ENCODE results near the gene KMT2D. TPM values are rescaled to one million over a fixed set of nuclear protein-coding genes. Genes with fewer than 3 reads are reported as not detected.
A peak's percentile ranks its signal among the peaks of the same experiment; 100 is the strongest.

The KMT2D gene
- 106 TPM for total RNA-seq

- no peaks in the 10 kb centered on the region for H3K9me3 ChIP-seq
- H3K4me1 ChIP-seq = peaks cover 8 to 25% of the 10 kb centered on the region in 2 donors
- no peaks in the 10 kb centered on the region for H3K27me3 ChIP-seq
- TF ChIP-seq, protein P1, sequence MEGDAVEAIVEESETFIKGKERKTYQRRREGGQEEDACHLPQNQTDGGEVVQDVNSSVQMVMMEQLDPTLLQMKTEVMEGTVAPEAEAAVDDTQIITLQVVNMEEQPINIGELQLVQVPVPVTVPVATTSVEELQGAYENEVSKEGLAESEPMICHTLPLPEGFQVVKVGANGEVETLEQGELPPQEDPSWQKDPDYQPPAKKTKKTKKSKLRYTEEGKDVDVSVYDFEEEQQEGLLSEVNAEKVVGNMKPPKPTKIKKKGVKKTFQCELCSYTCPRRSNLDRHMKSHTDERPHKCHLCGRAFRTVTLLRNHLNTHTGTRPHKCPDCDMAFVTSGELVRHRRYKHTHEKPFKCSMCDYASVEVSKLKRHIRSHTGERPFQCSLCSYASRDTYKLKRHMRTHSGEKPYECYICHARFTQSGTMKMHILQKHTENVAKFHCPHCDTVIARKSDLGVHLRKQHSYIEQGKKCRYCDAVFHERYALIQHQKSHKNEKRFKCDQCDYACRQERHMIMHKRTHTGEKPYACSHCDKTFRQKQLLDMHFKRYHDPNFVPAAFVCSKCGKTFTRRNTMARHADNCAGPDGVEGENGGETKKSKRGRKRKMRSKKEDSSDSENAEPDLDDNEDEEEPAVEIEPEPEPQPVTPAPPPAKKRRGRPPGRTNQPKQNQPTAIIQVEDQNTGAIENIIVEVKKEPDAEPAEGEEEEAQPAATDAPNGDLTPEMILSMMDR (IDR thresholded peaks at IDR 0.05) = peak; percentile 25 to 83 (median 25)
- H3K4me3 ChIP-seq = peak within 1 kb of the TSS; percentile 96 to 97
- no peaks in the 10 kb centered on the region for H3K36me3 ChIP-seq
- H3K27ac ChIP-seq = peak within 1 kb of the TSS; percentile 94 to 98
- intact Hi-C loops (cut with DNase I) = loop anchor here (1.0 to 10.0 kb wide), 2 partner anchors 10 to 284 kb away; partner anchors contain the start of gene DNAJC22
- peak; percentile 30 to 94 for DNase-seq (ENCODE audit: low spot score in 2 of 2)
Observed at GRCh38 chr12:49060237-49061156, at the start of gene KMT2D. TSS of gene KMT2D (minus strand) at chr12:49060794. CDS start at chr12:49055324, 5,470 bp downstream.

- Histone ChIP-seq H3K27ac (peak overlapping the region; percentile 93 to 95), H3K4me1 (peaks cover 19 to 39% of the 10 kb centered on the region in 2 donors), H3K4me3 (peak overlapping the region; percentile 69 to 73), H3K9me3 (no peaks in the 10 kb centered on the region), H3K27me3 (no peaks in the 10 kb centered on the region), H3K36me3 (peaks cover 7 to 11% of the 10 kb centered on the region in 2 donors)
- TF ChIP-seq, protein P1 (IDR thresholded peaks at IDR 0.05) = no peak
- no peak for DNase-seq (ENCODE audit: low spot score in 2 of 2)
- intact Hi-C loops (cut with DNase I) = loop anchor here (1.0 to 5.0 kb wide), 4 partner anchors 20 to 125 kb away; partner anchors contain the start of genes PRKAG1 and RHEBL1
Observed at GRCh38 chr12:49109641-49110463, 49.3 kb upstream of the KMT2D start.

DNA sequence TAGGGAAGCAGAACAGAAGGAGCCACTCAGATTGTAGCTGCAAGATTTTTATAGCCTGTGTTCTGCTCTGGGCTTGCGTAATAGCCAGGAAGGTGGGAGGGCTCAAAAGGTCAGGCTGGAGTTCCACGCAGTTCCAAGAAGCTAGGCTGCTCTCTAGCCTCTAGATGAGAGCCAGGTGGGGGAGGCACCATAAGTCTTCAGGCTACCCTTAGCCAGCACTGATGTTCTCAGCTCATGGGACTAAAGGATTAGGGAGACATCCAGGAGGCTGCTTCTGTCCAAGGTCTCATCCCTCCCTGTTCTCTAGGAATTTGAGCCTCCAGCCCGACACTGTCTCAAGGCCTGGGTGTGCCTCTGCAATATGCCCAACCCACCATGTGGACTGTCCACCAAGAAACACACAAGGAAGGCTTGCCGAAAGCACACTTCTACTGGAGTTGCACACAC, 48.4 kb upstream of the KMT2D start:
- DNase-seq (ENCODE audit: low spot score in 2 of 2) = peak in 1 of 2 donors; percentile 83

GRCh38 chr12:49105504-49106084, 45.0 kb upstream of the KMT2D start:
- TF ChIP-seq, protein P1 (IDR thresholded peaks at IDR 0.05) = no peak
- Histone ChIP-seq H3K9me3 (no peaks in the 10 kb centered on the region), H3K36me3 (peaks cover 50 to 54% of the 10 kb centered on the region in 2 donors), H3K27ac (no peak overlapping the region), H3K27me3 (no peaks in the 10 kb centered on the region), H3K4me1 (peaks cover 19 to 34% of the 10 kb centered on the region in 2 donors), H3K4me3 (no peak overlapping the region)
- intact Hi-C loops (cut with DNase I) = loop anchor here (5.0 kb wide), 1 partner anchor 88 kb away; the partner anchor contains the start of gene PRKAG1
- DNase-seq (ENCODE audit: low spot score in 2 of 2) = no peak

More for the DNA sequence above, 48.4 kb upstream of the KMT2D start:
- H3K4me1 ChIP-seq = peaks cover 19 to 39% of the 10 kb centered on the region in 2 donors
- intact Hi-C loops (cut with DNase I) = loop anchor here (5.0 kb wide), 1 partner anchor 92 kb away; the partner anchor contains the start of gene PRKAG1
- no peaks in the 10 kb centered on the region for H3K9me3 ChIP-seq
- peak overlapping the region; percentile 93 to 95 for H3K27ac ChIP-seq
- peaks cover 16 to 20% of the 10 kb centered on the region in 2 donors for H3K36me3 ChIP-seq
- no peaks in the 10 kb centered on the region for H3K27me3 ChIP-seq
- peak overlapping the region; percentile 69 to 73 for H3K4me3 ChIP-seq
- TF ChIP-seq, protein P1 (IDR thresholded peaks at IDR 0.05) = no peak

- Histone ChIP-seq H3K36me3 (peaks cover 58 to 61% of the 10 kb centered on the region in 2 donors), H3K27ac (no peak overlapping the region), H3K4me1 (peaks cover 19 to 34% of the 10 kb centered on the region in 2 donors), H3K9me3 (no peaks in the 10 kb centered on the region), H3K4me3 (no peak overlapping the region), H3K27me3 (no peaks in the 10 kb centered on the region)
- TF ChIP-seq, protein P1 (IDR thresholded peaks at IDR 0.05) = no peak
- no peak for DNase-seq (ENCODE audit: low spot score in 2 of 2)
- intact Hi-C loops (cut with DNase I) = loop anchor here (5.0 kb wide), 1 partner anchor 88 kb away; the partner anchor contains the start of gene PRKAG1
Observed at GRCh38 chr12:49104822-49105221, 44.2 kb upstream of the KMT2D start.
